ENCODE data around the gene FBRS.

The FBRS gene

GRCh38 chr16:30660424-30661261 lies 2.4 kb downstream of the FBRS start:
- no peak for ATAC-seq

GRCh38 chr16:30662449-30662848 lies 4.2 kb downstream of the FBRS start:
- TF ChIP-seq ZNF565 (CRISPR knock-in tag; conservative IDR thresholded peaks at IDR 0.05; ENCODE audit: low read depth) (no peak), ZC3H10 (CRISPR knock-in tag; IDR thresholded peaks at IDR 0.05) (no peak), GLIS3 (CRISPR knock-in tag; IDR thresholded peaks at IDR 0.05) (no peak), ISL1 (CRISPR knock-in tag; IDR thresholded peaks at IDR 0.05) (no peak), ZNF8 (CRISPR knock-in tag; IDR thresholded peaks at IDR 0.05) (no peak), ZNF70 (CRISPR knock-in tag; IDR thresholded peaks at IDR 0.05) (no peak), POU6F1 (CRISPR knock-in tag; IDR thresholded peaks at IDR 0.05; ENCODE audit: borderline replicate concordance, low read depth) (no peak), TOX (CRISPR knock-in tag; IDR thresholded peaks at IDR 0.05; ENCODE audit: borderline replicate concordance) (no peak), OSR1 (CRISPR knock-in tag; IDR thresholded peaks at IDR 0.05) (no peak), TSHZ2 (CRISPR knock-in tag; IDR thresholded peaks at IDR 0.05) (no peak), TCF4 (CRISPR knock-in tag; IDR thresholded peaks at IDR 0.05; ENCODE audit: borderline replicate concordance) (no peak), RARB (CRISPR knock-in tag; IDR thresholded peaks at IDR 0.05) (no peak), BACH2 (CRISPR knock-in tag; IDR thresholded peaks at IDR 0.05; ENCODE audit: borderline replicate concordance) (no peak)
- no peak for ATAC-seq

More at GRCh38 chr16:30660424-30661261, 2.4 kb downstream of the FBRS start:
- TF ChIP-seq CSDC2 (CRISPR knock-in tag; IDR thresholded peaks at IDR 0.05) = no peak

- TF ChIP-seq PATZ1 (CRISPR knock-in tag; IDR thresholded peaks at IDR 0.05; ENCODE audit: borderline replicate concordance) (no peak), GLIS3 (CRISPR knock-in tag; IDR thresholded peaks at IDR 0.05) (no peak), CSRNP3 (CRISPR knock-in tag; IDR thresholded peaks at IDR 0.05) (no peak), ARNTL (CRISPR knock-in tag; IDR thresholded peaks at IDR 0.05; ENCODE audit: borderline replicate concordance, low read depth) (no peak), CREB5 (CRISPR knock-in tag; IDR thresholded peaks at IDR 0.05; ENCODE audit: low read depth) (no peak), SNAI2 (CRISPR knock-in tag; IDR thresholded peaks at IDR 0.05) (no peak), TOX (CRISPR knock-in tag; IDR thresholded peaks at IDR 0.05; ENCODE audit: borderline replicate concordance) (no peak)
Measured at GRCh38 chr16:30663038-30663437, 4.8 kb downstream of the FBRS start.

More at GRCh38 chr16:30663038-30663437, 4.8 kb downstream of the FBRS start:
- ATAC-seq = no peak

All from SK-N-SH treated with all-trans-retinoic acid at 6 μM for 48 hours (cell line).